ENCODE measurements around the gene ACOT8.

ACOT8 gene

GRCh38 chr20:45850238-45850637 lies 7.0 kb downstream of the ACOT8 start:
- no peak for FAIRE-seq
- DNase-seq (ENCODE audit: insufficient read length, low spot score): no peak
- TF ChIP-seq CTCF (IDR thresholded peaks at IDR 0.05; ENCODE audit: insufficient read depth, missing control alignments): no peak

GRCh38 chr20:45848969-45849582 lies 8.1 kb downstream of the ACOT8 start:
- no peak for TF ChIP-seq CTCF (IDR thresholded peaks at IDR 0.05; ENCODE audit: insufficient read depth, missing control alignments)
- no peak for FAIRE-seq
- no peak for DNase-seq (ENCODE audit: insufficient read length, low spot score)

GRCh38 chr20:45848421-45848820 lies 8.8 kb downstream of the ACOT8 start:
- no peak for FAIRE-seq
- TF ChIP-seq CTCF (IDR thresholded peaks at IDR 0.05; ENCODE audit: insufficient read depth, missing control alignments): no peak

DNA sequence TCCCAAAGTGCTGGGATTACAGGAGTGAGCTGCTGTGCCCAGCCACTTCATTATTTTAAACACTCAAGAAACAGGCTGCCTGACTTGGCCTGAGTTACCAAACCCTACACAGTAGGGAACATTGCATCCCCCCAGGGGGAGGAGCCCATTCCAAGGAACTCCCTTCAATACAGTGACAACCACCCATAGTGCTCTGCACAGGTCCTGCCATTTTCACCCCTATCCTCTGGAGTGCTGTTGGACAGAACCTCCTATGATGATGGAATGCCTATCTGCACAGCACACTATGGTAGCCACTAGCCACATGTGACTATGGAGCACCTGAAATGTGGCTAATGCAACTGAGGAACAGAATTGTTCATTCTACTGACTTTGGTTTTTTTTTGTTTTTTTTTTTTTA lies 11.7 kb downstream of the ACOT8 start:
- DNase-seq (ENCODE audit: insufficient read length, low spot score): no peak
- no peak for TF ChIP-seq CTCF (IDR thresholded peaks at IDR 0.05; ENCODE audit: insufficient read depth, missing control alignments)
- no peak for FAIRE-seq

More at GRCh38 chr20:45848421-45848820, 8.8 kb downstream of the ACOT8 start:
- DNase-seq (ENCODE audit: insufficient read length, low spot score): no peak

- no peak for FAIRE-seq
- no peak for DNase-seq (ENCODE audit: insufficient read length, low spot score)
These were observed 13.7 kb downstream of the ACOT8 start for GRCh38 chr20:45843506-45843905.

DNA sequence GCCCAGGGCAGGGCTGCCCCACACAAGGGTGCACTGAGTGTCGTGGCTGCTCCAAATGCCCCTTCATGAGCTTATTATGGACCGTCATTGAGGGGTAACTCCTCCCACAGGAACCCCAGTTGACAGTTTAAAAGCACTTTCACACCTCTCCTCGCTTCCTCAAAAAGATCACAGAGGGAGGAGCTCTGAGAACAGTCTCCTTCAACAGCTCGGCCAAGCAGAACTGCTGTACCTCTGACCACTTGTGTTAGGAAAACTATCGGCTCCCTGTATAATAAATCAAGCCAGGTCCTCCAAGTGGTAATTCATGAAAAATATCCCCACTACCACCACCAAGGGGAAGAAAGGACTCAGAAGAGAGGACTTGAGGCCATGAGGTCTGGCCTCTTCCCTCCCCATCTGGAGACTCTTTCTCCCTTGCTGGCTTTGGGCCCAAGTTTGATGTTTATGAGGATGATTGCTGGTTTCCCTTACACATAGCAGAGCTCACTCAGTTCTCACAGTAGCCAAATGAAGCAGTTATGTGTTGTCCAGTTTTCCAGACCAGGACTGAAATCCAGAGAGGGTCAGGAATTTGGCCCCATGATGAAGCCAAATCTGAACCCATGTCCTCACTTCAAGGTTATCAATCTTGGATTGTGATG lies 14.9 kb downstream of the ACOT8 start:
- no peak for DNase-seq (ENCODE audit: insufficient read length, low spot score)
- no peak for TF ChIP-seq CTCF (IDR thresholded peaks at IDR 0.05; ENCODE audit: insufficient read depth, missing control alignments)
- no peak for FAIRE-seq

More at GRCh38 chr20:45843506-45843905, 13.7 kb downstream of the ACOT8 start:
- no peak for TF ChIP-seq CTCF (IDR thresholded peaks at IDR 0.05; ENCODE audit: insufficient read depth, missing control alignments)
